Bronchial epithelial cell (primary cell): ENCODE results near the gene CTNNA2. TPM values are rescaled to one million over a fixed set of nuclear protein-coding genes. Genes with fewer than 3 reads are reported as not detected.

Source experiments
- DNase-seq: peaks from one replicate; pipeline ENCODE4 v3.0.0-alpha.2; 2010; ENCODE audit warnings: low read depth
- FAIRE-seq: peaks from 2 replicates; lab custom pipeline; 2011; peaks lifted over from hg19 to GRCh38; lab: Jason Lieb, UNC
- H3K27me3 ChIP-seq: 2 replicates; pipeline ENCODE4 v1.5.1; 2011; ENCODE audit warnings: low read length; ENCODE audit not compliant: control insufficient read depth, insufficient read depth
- H3K36me3 ChIP-seq: 2 replicates; pipeline ENCODE4 v1.5.1; 2011; ENCODE audit warnings: low read length; ENCODE audit not compliant: control insufficient read depth, insufficient read depth
- H3K4me3 ChIP-seq: 2 replicates; pipeline ENCODE4 v1.5.1; 2011; ENCODE audit warnings: mild to moderate bottlenecking, low read depth, low read length, control low read depth
- total RNA-seq: library from RNA; depleted of rRNA; stranded (reverse); fragments of >200 nt; gene quantifications from 2 replicates; pipeline ENCODE4 v1.2.1, GENCODE V29; 2014
- TF ChIP-seq, protein P1 (sequence below): IDR thresholded peaks from 2 replicates; pipeline ENCODE4 v1.5.1; 2011; ENCODE audit warnings: mild to moderate bottlenecking, moderate library complexity, low read length, control low read depth, inconsistent platforms; ENCODE audit not compliant: insufficient read depth, severe bottlenecking

Gene CTNNA2
- total RNA-seq, 1 donor from 2014 or later, result not detected

DNA sequence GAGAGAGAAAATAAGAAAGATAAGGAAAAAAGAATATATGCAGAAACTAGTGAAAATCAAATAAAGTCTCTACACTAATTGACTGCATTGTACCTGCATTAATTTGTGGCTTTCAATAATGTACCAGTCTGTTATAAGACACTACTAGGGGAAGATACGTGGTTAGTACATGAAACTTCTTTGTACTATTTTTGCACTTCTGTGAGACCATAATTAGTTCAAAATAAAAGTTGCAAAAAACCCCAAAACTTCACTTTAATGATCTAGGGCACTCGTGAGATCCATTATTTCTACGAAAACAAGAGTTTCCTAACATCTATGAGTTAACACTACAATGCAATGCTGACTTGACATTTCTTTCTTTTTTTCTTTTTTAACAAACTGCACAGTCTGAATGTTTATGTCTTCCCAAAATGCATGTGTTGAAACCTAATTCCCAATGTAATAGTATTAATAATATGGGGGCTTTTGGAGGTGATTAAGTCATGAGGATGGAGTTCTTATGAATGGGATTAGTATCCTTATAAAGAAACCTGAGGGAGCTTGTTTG is 954.5 kb downstream of the CTNNA2 start:
- Histone ChIP-seq H3K36me3 (no peaks in the 10 kb centered on the region), H3K27me3 (no peaks in the 10 kb centered on the region), H3K4me3 (no peak overlapping the region)
- DNase-seq, result no peak
- TF ChIP-seq, protein P1, sequence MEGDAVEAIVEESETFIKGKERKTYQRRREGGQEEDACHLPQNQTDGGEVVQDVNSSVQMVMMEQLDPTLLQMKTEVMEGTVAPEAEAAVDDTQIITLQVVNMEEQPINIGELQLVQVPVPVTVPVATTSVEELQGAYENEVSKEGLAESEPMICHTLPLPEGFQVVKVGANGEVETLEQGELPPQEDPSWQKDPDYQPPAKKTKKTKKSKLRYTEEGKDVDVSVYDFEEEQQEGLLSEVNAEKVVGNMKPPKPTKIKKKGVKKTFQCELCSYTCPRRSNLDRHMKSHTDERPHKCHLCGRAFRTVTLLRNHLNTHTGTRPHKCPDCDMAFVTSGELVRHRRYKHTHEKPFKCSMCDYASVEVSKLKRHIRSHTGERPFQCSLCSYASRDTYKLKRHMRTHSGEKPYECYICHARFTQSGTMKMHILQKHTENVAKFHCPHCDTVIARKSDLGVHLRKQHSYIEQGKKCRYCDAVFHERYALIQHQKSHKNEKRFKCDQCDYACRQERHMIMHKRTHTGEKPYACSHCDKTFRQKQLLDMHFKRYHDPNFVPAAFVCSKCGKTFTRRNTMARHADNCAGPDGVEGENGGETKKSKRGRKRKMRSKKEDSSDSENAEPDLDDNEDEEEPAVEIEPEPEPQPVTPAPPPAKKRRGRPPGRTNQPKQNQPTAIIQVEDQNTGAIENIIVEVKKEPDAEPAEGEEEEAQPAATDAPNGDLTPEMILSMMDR, result no peak
- FAIRE-seq, result no peak

DNA sequence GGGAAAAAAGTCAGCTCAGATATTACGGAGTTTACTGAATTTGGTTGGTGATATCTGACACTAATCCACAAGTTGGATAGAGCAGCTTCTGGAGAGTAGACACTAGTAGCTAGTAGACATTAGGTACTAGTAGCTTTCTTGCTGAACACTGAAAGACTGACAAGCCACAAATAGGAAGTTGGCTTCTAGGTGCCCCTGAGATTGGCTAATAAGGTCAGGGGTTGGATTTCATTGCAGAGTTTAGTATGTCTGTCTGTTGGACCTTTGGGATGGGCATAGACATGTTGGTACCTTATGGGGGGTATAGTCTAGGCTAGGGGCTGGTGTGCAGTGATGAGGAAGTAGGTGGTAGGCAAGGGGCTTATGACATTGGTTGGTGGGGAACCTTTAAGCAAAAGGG is 956.6 kb downstream of the CTNNA2 start:
- Histone ChIP-seq H3K4me3 (no peak overlapping the region), H3K36me3 (no peaks in the 10 kb centered on the region), H3K27me3 (no peaks in the 10 kb centered on the region)
- TF ChIP-seq, protein P1, result no peak
- FAIRE-seq, result no peak
- no peak for DNase-seq

DNA sequence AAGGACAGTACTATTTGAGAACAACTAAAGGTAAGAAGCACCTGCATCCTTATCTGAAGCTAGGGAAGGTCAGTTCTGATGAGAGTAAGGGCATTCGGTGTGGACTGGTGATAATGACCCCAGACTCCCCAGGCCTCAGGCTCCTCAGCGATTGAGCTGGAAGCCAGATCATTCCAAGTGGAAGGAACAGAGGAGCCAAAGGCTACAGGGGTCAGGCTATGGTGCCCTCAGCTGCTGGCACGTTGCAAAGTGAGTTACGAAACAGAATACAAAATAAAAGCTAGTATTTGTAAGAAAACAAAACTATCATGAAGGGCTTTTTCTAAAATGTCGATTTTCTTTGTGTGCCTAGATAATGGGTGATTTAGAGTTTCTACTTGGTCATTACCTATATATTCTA is 960.2 kb downstream of the CTNNA2 start:
- FAIRE-seq, result no peak
- Histone ChIP-seq H3K4me3 (no peak overlapping the region), H3K27me3 (no peaks in the 10 kb centered on the region), H3K36me3 (no peaks in the 10 kb centered on the region)
- no peak for DNase-seq
- TF ChIP-seq, protein P1, result no peak

DNA sequence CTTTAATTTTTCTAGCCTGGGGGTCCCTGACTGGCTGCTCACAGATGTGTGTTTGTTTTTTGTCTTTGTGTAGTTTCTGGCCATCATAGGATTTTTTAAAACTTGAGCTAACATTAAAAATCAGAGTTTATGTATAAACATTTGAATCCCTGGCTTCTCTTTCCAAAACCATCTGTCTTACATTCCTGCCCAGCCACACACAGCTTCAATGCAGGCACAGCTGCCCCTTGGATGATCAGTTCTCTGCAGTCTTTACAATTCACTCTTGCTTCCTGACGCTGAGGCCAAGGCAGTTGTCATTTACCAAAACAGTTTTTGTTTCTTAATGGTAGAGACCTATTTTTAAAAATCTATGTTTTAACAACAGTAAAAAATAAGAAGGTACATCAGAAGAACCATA is 960.9 kb downstream of the CTNNA2 start:
- FAIRE-seq (no peak), DNase-seq (no peak)
- Histone ChIP-seq H3K36me3 (no peaks in the 10 kb centered on the region), H3K4me3 (no peak overlapping the region), H3K27me3 (no peaks in the 10 kb centered on the region)
- TF ChIP-seq, protein P1, result no peak

DNA sequence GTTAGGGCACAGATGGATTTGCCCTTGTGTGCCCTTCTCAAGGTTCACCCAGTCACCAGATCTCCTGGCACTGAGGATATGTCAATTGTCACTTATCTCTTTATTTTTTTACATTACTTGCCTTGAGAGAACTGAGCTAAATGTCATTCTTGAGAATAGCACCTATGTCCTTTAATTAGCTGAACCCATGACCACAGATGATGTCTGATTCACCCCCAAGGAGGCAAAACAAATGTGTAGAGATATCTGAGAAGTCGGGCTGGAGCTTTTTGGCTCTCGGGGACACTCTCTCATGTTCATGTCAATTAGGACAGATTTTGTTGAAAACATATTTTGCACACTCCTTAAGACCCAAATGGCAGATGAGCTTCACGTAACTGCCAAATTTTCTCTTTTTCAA is 963.1 kb downstream of the CTNNA2 start:
- Histone ChIP-seq H3K4me3 (no peak overlapping the region), H3K36me3 (no peaks in the 10 kb centered on the region), H3K27me3 (no peaks in the 10 kb centered on the region)
- FAIRE-seq (no peak), DNase-seq (no peak)
- TF ChIP-seq, protein P1, result no peak

DNA sequence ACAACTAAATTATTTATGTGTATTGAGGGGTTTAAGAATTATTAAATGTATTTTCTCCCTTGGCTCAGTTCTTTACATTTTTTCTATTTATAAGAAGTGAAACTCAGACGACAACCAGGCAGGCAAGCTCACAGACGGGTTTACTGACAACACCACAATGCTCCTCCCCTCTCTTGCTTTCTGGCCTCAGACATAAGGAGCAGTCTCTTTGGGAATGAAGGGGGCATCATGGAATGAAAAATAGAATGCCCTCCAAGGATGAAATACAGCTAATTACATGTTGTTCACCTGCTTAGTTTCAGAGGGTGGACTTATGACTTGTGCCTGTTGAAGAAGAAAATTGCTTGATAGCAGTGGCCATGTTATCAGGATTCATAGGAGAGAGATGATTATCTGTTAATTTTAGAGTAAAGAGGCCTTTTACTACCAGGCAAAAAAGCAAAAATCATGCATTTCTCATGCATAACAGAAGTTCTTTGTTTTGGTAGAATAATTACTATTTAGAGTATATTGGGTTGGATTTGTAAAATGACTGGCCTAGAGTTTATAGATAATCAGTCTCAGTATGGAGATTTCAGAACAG is 963.8 kb downstream of the CTNNA2 start:
- TF ChIP-seq, protein P1, result no peak
- no peak for FAIRE-seq
- Histone ChIP-seq H3K27me3 (no peaks in the 10 kb centered on the region), H3K36me3 (no peaks in the 10 kb centered on the region), H3K4me3 (no peak overlapping the region)
- DNase-seq, result no peak
